D721Med (cell line): Measurements from ENCODE around the gene ATP4A.
A peak's percentile ranks its signal among the peaks of the same experiment; 100 is the strongest.

Experiments
- DNase-seq: peaks from one replicate; pipeline ENCODE4 v3.0.0; 2011; ENCODE audit warnings: low spot score; ENCODE audit not compliant: insufficient read length
- FAIRE-seq: peaks from 2 replicates; lab custom pipeline; 2011; peaks lifted over from hg19 to GRCh38; lab: Jason Lieb, UNC
- CTCF ChIP-seq: IDR thresholded peaks from 2 replicates; pipeline ENCODE4 v1.5.1; 2012; ENCODE audit warnings: mild to moderate bottlenecking, control low read depth; ENCODE audit not compliant: insufficient read depth; ENCODE audit errors: missing control alignments

The ATP4A gene

GRCh38 chr19:35512831-35513627 is 50.4 kb downstream of the ATP4A start:
- TF ChIP-seq CTCF, result no peak
- DNase-seq (no peak), FAIRE-seq (no peak)

- no peak for TF ChIP-seq CTCF
- DNase-seq (no peak), FAIRE-seq (no peak)
These were observed 52.1 kb downstream of the ATP4A start for GRCh38 chr19:35511337-35511736.

GRCh38 chr19:35510626-35510964 is 52.9 kb downstream of the ATP4A start:
- no peak for FAIRE-seq
- no peak for TF ChIP-seq CTCF
- DNase-seq, result no peak

GRCh38 chr19:35509861-35510625 is 53.4 kb downstream of the ATP4A start:
- TF ChIP-seq CTCF, result peak; percentile 66
- FAIRE-seq (no peak), DNase-seq (peak; percentile 89)

- TF ChIP-seq CTCF, result no peak
- no peak for DNase-seq
- no peak for FAIRE-seq
These were observed 54.3 kb downstream of the ATP4A start for GRCh38 chr19:35509018-35509652.

- no peak for DNase-seq
- no peak for FAIRE-seq
- TF ChIP-seq CTCF, result no peak
These were observed 55.3 kb downstream of the ATP4A start for GRCh38 chr19:35508129-35508528.

GRCh38 chr19:35507561-35507960 is 55.9 kb downstream of the ATP4A start:
- no peak for TF ChIP-seq CTCF
- FAIRE-seq (no peak), DNase-seq (no peak)
